NK-92 (cell line): Measurements from ENCODE around the gene TMEM91.

Source experiments
- DNase-seq: peaks from one replicate; lab custom pipeline; 2025; ENCODE audit not compliant: unreplicated experiment; lab: John Stamatoyannopoulos, UW

TMEM91 gene

GRCh38 chr19:41427647-41428480 lies 51.5 kb downstream of the TMEM91 start:
- DNase-seq, result no peak

- no peak for DNase-seq
Observed at GRCh38 chr19:41428481-41428859, 52.1 kb downstream of the TMEM91 start.

DNA sequence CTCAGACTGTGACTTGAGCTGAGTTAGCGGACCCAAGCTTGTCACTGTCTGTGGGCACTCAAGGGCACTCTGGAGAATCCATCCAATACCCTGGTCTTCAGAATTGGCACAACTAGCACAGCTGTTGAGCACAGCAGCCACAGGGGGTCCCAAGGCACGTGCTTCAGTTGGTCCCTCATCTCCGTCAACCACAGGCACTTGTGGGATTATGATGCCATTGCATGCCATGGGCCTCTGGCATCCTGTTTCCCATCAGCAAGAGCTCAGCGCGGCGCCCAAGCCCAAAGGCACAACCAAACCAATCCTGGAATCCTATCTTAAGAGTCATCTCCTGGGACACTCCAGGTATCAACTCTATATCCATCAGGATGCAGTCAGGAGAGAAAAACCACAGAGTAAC lies 54.6 kb downstream of the TMEM91 start:
- DNase-seq, result no peak

DNA sequence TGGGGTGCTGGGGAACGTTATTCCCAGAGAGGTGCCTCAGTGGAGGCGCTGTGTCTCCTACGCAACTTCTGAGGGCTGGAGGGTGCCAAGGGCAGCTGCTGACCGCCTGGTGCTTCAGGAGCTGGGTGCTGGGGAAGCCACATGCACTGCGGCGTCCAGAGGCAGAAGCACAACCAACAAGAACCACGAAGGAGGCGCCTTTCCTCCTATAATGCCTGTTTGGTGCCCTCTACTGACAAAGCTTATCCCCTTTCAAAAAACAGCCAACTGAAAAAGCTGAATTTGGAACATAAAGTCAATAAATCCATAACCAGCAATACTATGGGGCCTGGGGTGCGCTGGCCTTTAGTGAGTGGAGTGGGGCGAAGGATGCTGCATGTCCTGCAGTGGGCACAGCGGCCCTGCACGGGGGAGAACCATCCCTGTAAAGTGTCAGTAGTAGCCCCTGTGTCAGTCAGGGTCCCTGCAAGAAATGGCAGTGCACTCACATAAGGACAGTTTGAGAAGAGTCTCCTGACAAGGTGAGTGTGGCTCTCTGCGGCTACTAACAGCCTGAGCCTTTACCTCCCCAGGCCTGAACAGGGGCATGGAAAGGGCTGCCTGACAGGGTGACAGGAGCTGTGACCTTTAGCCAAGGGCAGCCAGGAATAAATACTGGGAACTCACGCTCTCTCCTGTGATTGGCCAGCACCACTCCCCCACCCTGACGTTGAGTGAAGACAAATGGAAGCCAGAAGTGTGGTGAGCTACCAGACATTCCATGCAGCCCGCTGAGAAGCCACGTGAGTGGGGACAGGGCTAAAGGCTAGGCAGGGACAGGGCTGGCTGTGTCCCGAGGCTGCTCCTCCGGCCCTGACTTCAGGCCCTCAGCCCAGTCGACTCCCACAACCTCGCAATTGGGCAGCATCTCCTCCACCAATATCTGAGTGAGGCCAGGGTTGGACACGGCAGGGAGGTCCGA lies 55.4 kb downstream of the TMEM91 start:
- no peak for DNase-seq

DNA sequence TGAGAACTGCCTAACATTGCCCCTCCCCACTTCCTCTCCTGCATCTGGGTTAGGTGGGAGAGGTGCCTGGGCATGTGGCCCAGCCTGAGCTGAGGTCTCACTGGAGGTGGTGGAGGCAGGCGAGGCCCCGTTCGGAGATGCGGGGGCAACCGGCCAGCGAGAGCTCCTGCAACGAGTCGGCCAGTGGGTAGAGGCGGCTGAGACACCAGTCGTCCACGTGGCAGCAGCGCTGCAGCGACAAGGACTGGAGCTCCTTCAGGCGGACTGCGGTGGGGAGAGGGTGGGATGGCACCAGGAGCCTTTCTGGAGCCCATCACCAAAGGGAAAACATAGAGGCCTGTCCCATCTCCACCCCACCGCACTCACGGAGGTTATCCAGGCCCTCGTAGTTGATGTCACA lies 56.8 kb downstream of the TMEM91 start:
- DNase-seq, result no peak
